ENCODE results near the gene FBXO31.

Gene FBXO31

GRCh38 chr16:87389245-87389644 is 5.7 kb upstream of the FBXO31 start (continued):
- TF ChIP-seq MEIS1 (CRISPR knock-in tag; IDR thresholded peaks at IDR 0.05; ENCODE audit: borderline replicate concordance) (no peak), ZNF16 (tag by site-specific recombination; IDR thresholded peaks at IDR 0.05; ENCODE audit: low read depth) (no peak), TRIM28 (IDR thresholded peaks at IDR 0.05; ENCODE audit: borderline replicate concordance, low read length) (no peak), ZBTB10 (tag by site-specific recombination; IDR thresholded peaks at IDR 0.05) (no peak), ZFP3 (tag by site-specific recombination; IDR thresholded peaks at IDR 0.05; ENCODE audit: low read depth) (no peak), SCRT1 (tag by site-specific recombination; IDR thresholded peaks at IDR 0.05; ENCODE audit: borderline replicate concordance) (no peak)

- Histone ChIP-seq H3K36me3 (ENCODE audit: control insufficient read depth in 2 of 2, insufficient read depth in 1 of 2, low read length in 2 of 2) (no peaks in the 10 kb centered on the region), H3K27ac (ENCODE audit: extremely low read depth, low read depth, low read length) (peak overlapping the region; percentile 20; the same call in 1 of the 2 replicates), H3K9me3 (ENCODE audit: control insufficient read depth, insufficient read depth, low read depth, low read length) (no peaks in the 10 kb centered on the region), H3K4me3 (ENCODE audit: low read depth, low read length) (no peak overlapping the region), H3K4me1 (ENCODE audit: control insufficient read depth, insufficient read depth, low read length) (peaks cover 3% of the 10 kb centered on the region)
- POLR2A ChIA-PET, result interaction anchor here (0.8 to 1.6 kb wide), 5 partner anchors 13 to 247 kb away, joined by 3 to 14 read pairs (median 3); partner anchors contain the start of gene C16orf95
- CTCF ChIA-PET, result interaction anchor here (0.9 to 1.9 kb wide), 3 partner anchors 63 to 248 kb away, joined by 3 to 8 read pairs (median 3); no protein-coding TSS in a partner anchor
- TF ChIP-seq ZNF10 (tag by site-specific recombination; IDR thresholded peaks at IDR 0.05) (peak; percentile 3; the same call in 1 of the 2 replicates), KLF10 (tag by site-specific recombination; IDR thresholded peaks at IDR 0.05) (peak; percentile 2; the same call in 1 of the 2 replicates), ZBTB17 (tag by site-specific recombination; IDR thresholded peaks at IDR 0.05) (no peak), ZNF791 (tag by site-specific recombination; IDR thresholded peaks at IDR 0.05) (no peak), ZNF214 (tag by site-specific recombination; IDR thresholded peaks at IDR 0.05; ENCODE audit: borderline replicate concordance) (no peak), BCL6B (tag by site-specific recombination; IDR thresholded peaks at IDR 0.05) (no peak), ZNF629 (tag by site-specific recombination; IDR thresholded peaks at IDR 0.05) (no peak), ZEB2 (tag by site-specific recombination; IDR thresholded peaks at IDR 0.05) (no peak; the same call in 1 of the 2 replicates), ZNF768 (tag by site-specific recombination; IDR thresholded peaks at IDR 0.05) (no peak), CTCF (tag by site-specific recombination; IDR thresholded peaks at IDR 0.05) (no peak), ZNF16 (tag by site-specific recombination; IDR thresholded peaks at IDR 0.05; ENCODE audit: low read depth) (no peak), ZNF48 (tag by site-specific recombination; IDR thresholded peaks at IDR 0.05) (no peak)
Observed at GRCh38 chr16:87388818-87389134, 5.2 kb upstream of the FBXO31 start.

Measured in HEK293 (cell line).